Measurements from ENCODE around the gene C10orf105.

GRCh38 chr10:71701496-71702132 is 18.0 kb downstream of the C10orf105 start:
- TF ChIP-seq CTCF (IDR thresholded peaks at IDR 0.05) (no peak), POLR2A (IDR thresholded peaks at IDR 0.05) (no peak)

Measured in heart left ventricle (tissue), 13 donors.